NK-92 treated with Interleukin-12 subunit alpha and Interleukin-12 subunit beta, amount 100 ng/mL, for 24 hours (cell line): Measurements from ENCODE around the gene CENPS.
"Not testable (repeated sequence)": the region's sequence is repeated elsewhere in the genome, so short reads cannot be mapped to it uniquely, and the experiment has no call there.

ENCODE experiments used
- DNase-seq: peaks from one replicate; lab custom pipeline; 2025; lab: John Stamatoyannopoulos, UW

Gene CENPS

GRCh38 chr1:10451287-10451686, 21.1 kb downstream of the CENPS start:
- no peak for DNase-seq

- DNase-seq, result no peak
Measured at GRCh38 chr1:10456048-10456447, 25.8 kb downstream of the CENPS start.

GRCh38 chr1:10456661-10457060, 26.4 kb downstream of the CENPS start:
- DNase-seq, result no peak

GRCh38 chr1:10457462-10457861, 27.2 kb downstream of the CENPS start:
- DNase-seq, result not testable (repeated sequence)

GRCh38 chr1:10457875-10458274, 27.6 kb downstream of the CENPS start:
- DNase-seq, result no peak

- no peak for DNase-seq
Measured at GRCh38 chr1:10459184-10459583, 29.0 kb downstream of the CENPS start.

GRCh38 chr1:10467078-10467477, 36.8 kb downstream of the CENPS start:
- no peak for DNase-seq

GRCh38 chr1:10470043-10470442, 39.8 kb downstream of the CENPS start:
- no peak for DNase-seq

- peak; percentile 17 for DNase-seq
Measured at GRCh38 chr1:10471411-10472219, 41.4 kb downstream of the CENPS start.

GRCh38 chr1:10472220-10473144, 42.2 kb downstream of the CENPS start, which contains the start of gene DFFA:
Gene DFFA, minus strand, starts transcription at chr1:10472529. Its CDS starts 71 bp downstream, at chr1:10472458.
- DNase-seq, result peak; percentile 94

- no peak for DNase-seq
Measured at GRCh38 chr1:10473145-10473765, 43.0 kb downstream of the CENPS start.

- DNase-seq, result not testable (repeated sequence)
Measured at GRCh38 chr1:10474309-10474612, 44.0 kb downstream of the CENPS start.

GRCh38 chr1:10474613-10475507, 44.6 kb downstream of the CENPS start, which contains the start of gene PEX14:
Gene PEX14, plus strand, starts transcription at chr1:10474950. Its CDS starts 17 bp downstream, at chr1:10474967.
- DNase-seq, result peak; percentile 78

- no peak for DNase-seq
Measured at GRCh38 chr1:10475510-10475909, 45.3 kb downstream of the CENPS start.

GRCh38 chr1:10479296-10479695, 49.1 kb downstream of the CENPS start:
- no peak for DNase-seq

GRCh38 chr1:10480614-10481013, 50.4 kb downstream of the CENPS start:
- no peak for DNase-seq

GRCh38 chr1:10484521-10484920, 54.3 kb downstream of the CENPS start:
- DNase-seq, result no peak

- DNase-seq, result no peak
Measured at GRCh38 chr1:10489291-10490055, 59.2 kb downstream of the CENPS start.

GRCh38 chr1:10490286-10490970, 60.2 kb downstream of the CENPS start:
- no peak for DNase-seq
